K562 (cell line): ENCODE results near the gene HSD17B8. TPM values are rescaled to one million over a fixed set of nuclear protein-coding genes. Genes with fewer than 3 reads are reported as not detected.

Experiments
- CHD4 ChIP-seq: fragments of 200-600 bp; sonication (generic); IDR thresholded peaks from 3 replicates; pipeline ENCODE4 v1.6.1; 2012; ENCODE audit warnings: low read depth, mild to moderate bottlenecking, mixed read lengths, low read length, inconsistent platforms; ENCODE audit not compliant: insufficient read depth, insufficient replicate concordance, poor library complexity, severe bottlenecking
- CREB3 ChIP-seq: fragments of 450-650 bp; conservative IDR thresholded peaks from 2 replicates; pipeline ENCODE4 v1.6.1; 2016; ENCODE audit warnings: missing genetic modification characterization, low read depth, mild to moderate bottlenecking, missing compliant biosample characterization, moderate library complexity
- DLX4 ChIP-seq: fragments of 250-450 bp; sonication (Bioruptor Pico); IDR thresholded peaks from 2 replicates; pipeline ENCODE4 v1.6.1; 2021; ENCODE audit warnings: mild to moderate bottlenecking
- ESRRA ChIP-seq: fragments of 450-650 bp; IDR thresholded peaks from 2 replicates; pipeline ENCODE4 v1.6.1; 2014; ENCODE audit warnings: low read depth, mild to moderate bottlenecking, moderate library complexity, borderline replicate concordance
- ETS1 ChIP-seq: conservative IDR thresholded peaks from 2 replicates; pipeline ENCODE4 v1.6.1; 2011; ENCODE audit warnings: low read depth, mild to moderate bottlenecking, low read length; ENCODE audit not compliant: control insufficient read depth
- GABPB2 ChIP-seq: fragments of 250-450 bp; sonication (Bioruptor Pico); conservative IDR thresholded peaks from 2 replicates; pipeline ENCODE4 v1.5.1; 2021; ENCODE audit warnings: mild to moderate bottlenecking
- GTF2E2 ChIP-seq: fragments of 200-800 bp; sonication (Bioruptor generic); IDR thresholded peaks from 2 replicates; pipeline ENCODE4 v1.6.1; 2016; ENCODE audit warnings: missing genetic modification characterization, missing compliant biosample characterization
- GTF3C2 ChIP-seq: IDR thresholded peaks from 3 replicates; pipeline ENCODE4 v1.6.1; 2011; ENCODE audit warnings: borderline replicate concordance, mild to moderate bottlenecking, moderate library complexity; ENCODE audit not compliant: insufficient read length; ENCODE audit errors: extremely low read depth
- MCM7 ChIP-seq, 2 experiments: fragments of 450-650 bp; IDR thresholded peaks; 2 replicates each; pipeline ENCODE4 v1.6.1; 2016 to 2018
- NKRF ChIP-seq: fragments of 450-650 bp; IDR thresholded peaks from 2 replicates; pipeline ENCODE4 v1.6.1; 2016; ENCODE audit warnings: borderline replicate concordance
- RCOR1 ChIP-seq, 2 experiments: IDR thresholded peaks; 2 replicates each; pipeline ENCODE4 v1.6.1; 2012; ENCODE audit warnings: low read depth in 2 of 2, low read length in 2 of 2, borderline replicate concordance in 1 of 2, improper control_type of control experiment in 1 of 2
- TCF7L2 ChIP-seq: fragments of 150-350 bp; IDR thresholded peaks from 2 replicates; pipeline ENCODE4 v1.6.1; 2016; ENCODE audit warnings: low read depth, mild to moderate bottlenecking, low read length, moderate library complexity
- TEAD1 ChIP-seq, 2 experiments: fragments of 450-650 bp in 1 of 2; sonication (generic) in 1 of 2; formaldehyde crosslinking; IDR thresholded peaks; 2 replicates each; pipeline versions ENCODE4 v1.4.0 to v1.8.0; 2020 to 2022; ENCODE audit warnings: mild to moderate bottlenecking in 2 of 2, missing genetic modification reagents in 1 of 2
- TFAM ChIP-seq: fragments of 250-450 bp; sonication (Bioruptor Pico); conservative IDR thresholded peaks from 2 replicates; pipeline ENCODE4 v1.5.0; 2021; ENCODE audit warnings: mild to moderate bottlenecking, moderate library complexity
- ZBTB17 ChIP-seq: fragments of 450-650 bp; formaldehyde crosslinking; IDR thresholded peaks from 2 replicates; pipeline ENCODE4 v1.4.0; 2020; ENCODE audit warnings: mild to moderate bottlenecking
- ZEB2 ChIP-seq: fragments of 450-650 bp; IDR thresholded peaks from 2 replicates; pipeline ENCODE4 v1.6.1; 2016
- ZKSCAN1 ChIP-seq: fragments of 150-350 bp; IDR thresholded peaks from 2 replicates; pipeline ENCODE4 v1.6.1; 2016; ENCODE audit warnings: low read depth, low read length
- ZKSCAN3 ChIP-seq: fragments of 250-450 bp; sonication (Bioruptor Pico); IDR thresholded peaks from 2 replicates; pipeline ENCODE4 v1.4.0; 2020
- ZNF280B ChIP-seq: fragments of 250-450 bp; sonication (Bioruptor Pico); IDR thresholded peaks from 2 replicates; pipeline ENCODE4 v1.5.1; 2021; ENCODE audit warnings: mild to moderate bottlenecking
- polyA plus RNA-seq, 8 experiments: library from polyadenylated mRNA; depleted of rRNA in 4 of 8; stranded (reverse) in 5 of 8; unstranded in 3 of 8; fragments of >200 nt; fragmentation: Nextera tagmentation in 2 of 8; fragmentation: Illumina TruSeq in 1 of 8; extraction: Ambion mirVana in 2 of 8; extraction: Trizol in 1 of 8; gene quantifications; 2 replicates each; pipeline versions ENCODE4 v1.2.1 to v1.2.3, GENCODE V29; 2011 to 2014; ENCODE audit warnings: inconsistent platforms in 1 of 8, missing spikeins in 1 of 8
- total RNA-seq, 7 experiments: library from RNA; depleted of rRNA in 6 of 7; stranded (reverse); fragments of >200 nt in 6 of 7; fragmentation: Illumina TruSeq in 2 of 7; extraction: Trizol in 2 of 7; gene quantifications; 2 replicates each; pipeline versions ENCODE4 v1.2.1 to v1.2.3, GENCODE V29; 2011 to 2021; ENCODE audit warnings: low replicate concordance in 1 of 7

HSD17B8 gene
- total and polyA plus RNA-seq, 9 of the 15 experiments (the other 6 are each of a cell fraction or from before 2014, with no cell fraction given) = 3.7 to 35.2 (median 14.2) TPM

- TF ChIP-seq GTF3C2 = no peak
- TF ChIP-seq CREB3 (tag) = 0 out of 2 replicates have a peak, but pooled peaks have one; percentile 18
- no peak for TF ChIP-seq ZEB2
- TF ChIP-seq ZBTB17 = no peak; the same call in 1 of the 2 replicates
- no peak for TF ChIP-seq GABPB2 (CRISPR knock-in tag)
- TF ChIP-seq NKRF = peak; percentile 74; the same call in 1 of the 2 replicates
- TF ChIP-seq TFAM = no peak
- no peak for TF ChIP-seq TCF7L2
- 0 out of 4 replicates have a peak, but pooled peaks have one; percentile 23 to 38 for TF ChIP-seq TEAD1 (CRISPR knock-in tag; IDR thresholded peaks at IDR 0.05)
- TF ChIP-seq MCM7 (IDR thresholded peaks at IDR 0.05) = no peak
- no peak for TF ChIP-seq CHD4
- no peak for TF ChIP-seq ZKSCAN1
- TF ChIP-seq ZKSCAN3 (CRISPR knock-in tag) = no peak
- no peak for TF ChIP-seq ZNF280B
- TF ChIP-seq GTF2E2 = no peak
- TF ChIP-seq ESRRA = peak; percentile 99
- TF ChIP-seq DLX4 (CRISPR knock-in tag) = no peak
- no peak for TF ChIP-seq RCOR1 (IDR thresholded peaks at IDR 0.05; ENCODE audit: borderline replicate concordance in 1 of 2, low read depth in 2 of 2, low read length in 2 of 2)
- 0 out of 2 replicates have a peak, but pooled peaks have one; percentile 34 for TF ChIP-seq ETS1
These were observed 3.3 kb upstream of the HSD17B8 start (continued) for GRCh38 chr6:33201147-33201545.
